Stimulated activated naive CD8-positive, alpha-beta T cell treated with anti-CD3 and anti-CD28 coated beads, Interleukin-15, Interleukin-2, amounts not matched to agents 100 ng/mL and 50 ng/mL, for 24 hours (primary cell): Measurements from ENCODE around the gene IL22.
"Not testable (repeated sequence)": the region's sequence is repeated elsewhere in the genome, so short reads cannot be mapped to it uniquely, and the experiment has no call there.

Experiments
- H3K27ac Mint-ChIP-seq: one replicate; pipeline ENCODE4 v1.8.0; 2021; ENCODE audit warnings: mild to moderate bottlenecking, mixed read lengths
- H3K27me3 Mint-ChIP-seq: one replicate; pipeline ENCODE4 v1.8.0; 2021; ENCODE audit warnings: mixed read lengths
- H3K36me3 Mint-ChIP-seq: one replicate; pipeline ENCODE4 v1.8.0; 2021; ENCODE audit warnings: low read depth, mixed read lengths
- H3K4me1 Mint-ChIP-seq: one replicate; pipeline ENCODE4 v1.8.0; 2021; ENCODE audit warnings: low read depth, mixed read lengths
- H3K4me3 Mint-ChIP-seq: one replicate; pipeline ENCODE4 v1.8.0; 2021; ENCODE audit warnings: mild to moderate bottlenecking, mixed read lengths
- H3K9me3 Mint-ChIP-seq: one replicate; pipeline ENCODE4 v1.8.0; 2021; ENCODE audit warnings: mixed read lengths

The IL22 gene

DNA sequence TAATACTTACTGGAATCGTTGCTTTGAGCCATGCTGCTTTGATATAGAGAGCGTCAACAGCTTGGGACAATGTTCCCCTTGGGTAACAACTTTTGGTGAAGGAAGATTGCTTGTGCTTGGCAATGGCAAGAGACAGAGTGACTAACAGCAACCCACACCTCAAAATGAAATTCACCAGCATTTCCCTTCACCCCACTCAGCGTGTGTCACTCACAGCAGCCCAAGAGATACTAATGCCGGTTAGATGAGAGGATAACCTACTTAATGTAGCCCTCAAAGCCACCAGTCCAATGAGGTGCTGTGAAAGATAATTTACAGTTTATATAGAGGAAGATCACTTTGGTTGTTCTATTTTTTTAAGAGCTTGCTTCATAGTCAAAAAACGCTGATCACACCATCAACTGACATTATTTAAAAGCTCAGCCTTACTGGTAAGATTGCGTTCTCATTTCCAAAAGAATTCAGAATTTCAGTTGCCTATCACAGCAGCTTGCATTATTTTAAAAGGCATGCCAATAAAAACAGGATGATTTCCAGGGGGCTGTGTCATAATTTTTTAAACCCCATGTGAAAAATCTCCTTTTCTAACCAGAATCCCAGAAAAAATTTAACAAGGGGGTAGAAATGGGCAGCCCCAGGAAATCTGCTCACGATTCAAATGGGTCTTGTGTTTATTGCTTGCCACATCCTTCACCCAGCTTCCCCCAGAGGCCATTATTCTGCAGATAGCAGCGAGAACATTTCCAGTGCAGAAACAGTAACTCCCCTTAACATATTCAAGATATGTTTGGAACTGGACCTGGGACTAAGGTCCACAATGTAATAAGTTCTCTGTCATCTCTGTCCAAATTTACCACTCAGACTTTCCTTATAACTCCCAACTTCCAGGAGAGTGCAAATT lies 27.6 kb downstream of the IL22 start, which contains the start of gene IL26:
IL26 (minus strand) TSS at position 235 of the 901 bp plus-strand sequence; CDS start at position 181, 54 bp downstream.
- Mint-ChIP-seq H3K27ac (no peak within 1 kb of the TSS), H3K4me3 (no peak within 1 kb of the TSS), H3K27me3 (peaks cover 4% of the 10 kb centered on the region), H3K9me3 (no peaks in the 10 kb centered on the region), H3K36me3 (no peaks in the 10 kb centered on the region), H3K4me1 (peaks cover 12% of the 10 kb centered on the region)

DNA sequence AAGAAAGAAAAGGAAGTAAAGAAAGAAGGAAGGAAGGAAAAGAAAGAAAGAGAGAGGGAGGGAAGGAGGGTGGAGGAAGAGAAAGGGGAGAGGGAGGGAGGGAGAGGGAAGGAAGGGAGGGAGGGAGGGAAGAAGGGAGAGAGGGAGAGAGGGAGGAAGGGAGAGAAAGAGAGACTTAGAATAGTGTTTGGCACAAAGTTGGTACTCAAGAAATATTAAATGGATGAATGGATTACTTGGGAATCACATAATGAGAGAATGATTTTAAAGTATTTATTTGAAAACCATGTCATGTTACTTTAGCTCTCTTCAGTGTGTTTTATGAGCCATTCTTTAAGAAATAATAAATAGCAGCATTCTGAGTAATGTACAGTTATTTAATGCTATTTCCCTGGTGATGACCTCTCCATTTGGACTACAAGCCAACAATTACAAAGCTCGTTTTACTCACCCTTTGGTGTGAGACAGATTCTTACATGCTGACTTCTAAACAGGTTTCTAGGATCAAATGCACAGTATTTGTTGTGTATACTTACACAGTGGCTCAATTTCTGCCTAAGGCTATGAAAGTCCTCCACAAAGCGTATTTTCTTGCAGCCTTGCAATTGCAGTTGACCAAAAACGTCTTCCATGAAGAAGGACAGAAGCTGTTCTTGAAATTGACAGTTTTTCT lies 28.7 kb downstream of the IL22 start:
- H3K27ac Mint-ChIP-seq, result no peak overlapping the region

DNA sequence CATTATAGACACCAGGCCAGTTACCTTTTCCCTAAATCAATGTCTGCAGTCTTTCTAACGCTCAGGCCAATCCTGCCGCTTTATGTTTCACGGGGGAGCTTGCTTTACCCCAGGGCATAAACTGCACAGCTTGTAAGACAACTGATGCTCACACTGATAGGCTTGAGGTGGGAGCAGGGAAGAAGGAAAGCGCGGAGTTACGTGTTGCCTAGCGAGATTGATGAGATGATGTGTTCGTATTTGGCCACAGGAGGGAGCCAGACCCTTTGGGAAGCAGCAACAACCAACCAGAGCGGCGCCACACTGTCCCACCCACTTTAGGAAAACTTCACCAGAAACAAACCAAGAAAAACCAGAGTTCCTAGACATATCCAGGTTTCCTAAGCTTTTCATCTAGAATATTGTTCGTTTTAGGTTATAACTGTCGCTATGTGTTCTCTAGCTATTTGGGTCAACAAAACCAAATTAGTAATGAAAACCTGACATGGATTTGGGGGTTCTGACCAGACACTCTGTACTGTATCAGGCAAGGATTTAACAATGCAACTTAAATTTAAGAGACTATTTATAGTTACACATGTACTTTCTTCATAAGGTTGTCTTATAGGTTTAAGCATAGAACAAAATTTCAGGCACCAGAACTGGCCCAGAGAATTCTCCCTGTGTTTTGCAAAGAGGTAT lies 30.2 kb downstream of the IL22 start:
- Mint-ChIP-seq H3K4me1 (peaks cover 12% of the 10 kb centered on the region), H3K4me3 (no peak overlapping the region), H3K27ac (peak overlapping the region; percentile 8)

More for the DNA sequence above, 28.7 kb downstream of the IL22 start:
- Mint-ChIP-seq H3K4me3 (no peak overlapping the region), H3K27me3 (peaks cover 4% of the 10 kb centered on the region), H3K36me3 (no peaks in the 10 kb centered on the region), H3K9me3 (no peaks in the 10 kb centered on the region), H3K4me1 (peaks cover 12% of the 10 kb centered on the region)

DNA sequence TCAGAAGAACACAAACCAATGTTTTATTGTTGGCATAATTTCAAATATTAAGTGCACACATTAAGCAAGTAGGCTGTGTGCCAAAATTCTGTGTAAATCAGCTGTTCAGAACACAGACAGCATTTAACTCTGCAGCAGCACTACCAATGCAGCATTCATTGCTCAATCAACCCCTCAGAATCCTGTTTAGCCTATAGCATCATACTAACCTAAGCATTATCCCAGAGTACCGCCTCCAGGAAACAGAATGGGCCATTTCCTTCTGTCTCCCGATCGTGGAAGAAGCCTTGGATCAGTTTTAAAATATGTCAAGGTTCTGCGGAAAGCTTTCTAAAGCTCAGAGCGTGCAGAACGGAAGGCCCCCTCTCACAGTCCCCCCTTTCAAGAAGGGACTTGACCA lies 31.1 kb downstream of the IL22 start:
- H3K9me3 Mint-ChIP-seq, result no peaks in the 10 kb centered on the region
- peaks cover 12% of the 10 kb centered on the region for H3K4me1 Mint-ChIP-seq
- H3K36me3 Mint-ChIP-seq, result no peaks in the 10 kb centered on the region
- no peak overlapping the region for H3K4me3 Mint-ChIP-seq
- no peak overlapping the region for H3K27ac Mint-ChIP-seq
- H3K27me3 Mint-ChIP-seq, result peaks cover 4% of the 10 kb centered on the region

More for the DNA sequence above, 30.2 kb downstream of the IL22 start:
- Mint-ChIP-seq H3K27me3 (peaks cover 4% of the 10 kb centered on the region), H3K36me3 (no peaks in the 10 kb centered on the region), H3K9me3 (no peaks in the 10 kb centered on the region)

DNA sequence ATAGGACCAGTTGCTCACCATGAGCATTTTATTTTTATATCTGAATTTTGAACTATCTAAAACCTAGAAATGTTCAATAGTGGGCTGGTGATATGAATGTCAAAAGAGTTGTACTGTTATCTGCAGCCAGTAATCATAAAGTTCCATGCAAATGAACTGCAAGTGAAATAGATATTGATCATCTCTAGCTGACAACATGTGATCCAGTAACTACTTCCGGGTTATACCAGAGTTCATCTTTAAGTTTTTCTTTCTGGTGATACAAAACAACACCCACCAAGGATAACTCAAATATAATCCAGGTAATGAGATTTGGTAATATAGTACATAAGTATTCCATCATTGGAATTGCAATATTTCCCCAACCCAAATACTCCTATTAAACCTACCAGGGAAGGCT lies 31.9 kb downstream of the IL22 start:
- H3K4me3 Mint-ChIP-seq, result no peak overlapping the region
- H3K36me3 Mint-ChIP-seq, result no peaks in the 10 kb centered on the region
- no peak overlapping the region for H3K27ac Mint-ChIP-seq
- peaks cover 4% of the 10 kb centered on the region for H3K27me3 Mint-ChIP-seq
- no peaks in the 10 kb centered on the region for H3K9me3 Mint-ChIP-seq
- peaks cover 12% of the 10 kb centered on the region for H3K4me1 Mint-ChIP-seq

- peaks cover 17% of the 10 kb centered on the region for H3K4me1 Mint-ChIP-seq
- no peaks in the 10 kb centered on the region for H3K36me3 Mint-ChIP-seq
- H3K9me3 Mint-ChIP-seq, result no peaks in the 10 kb centered on the region
- H3K27ac Mint-ChIP-seq, result no peak overlapping the region
- H3K27me3 Mint-ChIP-seq, result peaks cover 22% of the 10 kb centered on the region
- no peak overlapping the region for H3K4me3 Mint-ChIP-seq
These were observed 42.5 kb downstream of the IL22 start for GRCh38 chr12:68210875-68211274.

DNA sequence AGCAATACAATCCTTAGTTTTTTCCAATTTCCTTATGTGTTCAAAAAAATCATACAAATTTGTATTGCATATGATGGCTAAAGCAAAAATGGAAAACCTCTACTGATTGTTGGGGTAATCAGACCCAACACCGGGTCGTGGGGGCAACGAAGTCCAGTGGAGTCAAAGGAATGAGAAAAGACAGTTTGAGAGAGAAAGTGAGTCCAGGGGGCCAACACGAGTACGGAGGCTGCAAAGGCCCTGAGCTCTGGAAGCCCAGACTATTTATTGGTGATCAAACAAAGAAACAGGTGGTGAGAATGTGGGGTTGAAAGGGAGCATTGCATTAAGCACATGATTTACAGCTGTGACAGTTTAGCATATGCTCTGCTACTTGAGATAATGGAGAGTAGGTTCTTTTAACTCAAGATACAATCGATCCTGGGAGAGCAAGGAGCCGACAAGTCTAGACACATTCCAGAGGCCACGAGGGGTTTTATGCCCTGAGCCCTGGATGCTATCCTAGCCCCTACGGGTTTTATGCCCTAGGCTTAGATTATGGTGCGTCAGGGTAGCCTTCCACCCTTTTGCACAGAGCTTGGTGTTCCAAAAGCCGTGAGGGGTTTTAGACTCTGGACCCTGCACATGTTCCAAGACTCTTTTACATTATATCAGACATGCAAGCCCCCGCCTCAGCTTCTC lies 44.2 kb downstream of the IL22 start:
- H3K27ac Mint-ChIP-seq, H3K36me3 Mint-ChIP-seq, H3K9me3 Mint-ChIP-seq, H3K4me3 Mint-ChIP-seq: not testable (repeated sequence)
- Mint-ChIP-seq H3K27me3 (peaks cover 19% of the 10 kb centered on the region), H3K4me1 (peaks cover 17% of the 10 kb centered on the region)

GRCh38 chr12:68207276-68207675 lies 46.1 kb downstream of the IL22 start:
- Mint-ChIP-seq H3K27ac (no peak overlapping the region), H3K36me3 (no peaks in the 10 kb centered on the region), H3K27me3 (peaks cover 23% of the 10 kb centered on the region), H3K9me3 (no peaks in the 10 kb centered on the region), H3K4me3 (no peak overlapping the region), H3K4me1 (peaks cover 28% of the 10 kb centered on the region)

- Mint-ChIP-seq H3K27me3 (peaks cover 16% of the 10 kb centered on the region), H3K4me1 (peaks cover 26% of the 10 kb centered on the region), H3K36me3 (no peaks in the 10 kb centered on the region), H3K4me3 (no peak overlapping the region), H3K27ac (no peak overlapping the region), H3K9me3 (no peaks in the 10 kb centered on the region)
These were observed 47.0 kb downstream of the IL22 start for GRCh38 chr12:68206446-68206845.

GRCh38 chr12:68203460-68203875 lies 49.9 kb downstream of the IL22 start:
- H3K4me3 Mint-ChIP-seq, result no peak overlapping the region
- H3K36me3 Mint-ChIP-seq, result no peaks in the 10 kb centered on the region
- peaks cover 51% of the 10 kb centered on the region for H3K4me1 Mint-ChIP-seq
- H3K27me3 Mint-ChIP-seq, result peaks cover 13% of the 10 kb centered on the region
- H3K9me3 Mint-ChIP-seq, result no peaks in the 10 kb centered on the region
- no peak overlapping the region for H3K27ac Mint-ChIP-seq

GRCh38 chr12:68200854-68201253 lies 52.5 kb downstream of the IL22 start:
- no peak overlapping the region for H3K4me3 Mint-ChIP-seq
- peaks cover 5% of the 10 kb centered on the region for H3K27me3 Mint-ChIP-seq
- H3K4me1 Mint-ChIP-seq, result peaks cover 59% of the 10 kb centered on the region
- H3K36me3 Mint-ChIP-seq, result no peaks in the 10 kb centered on the region
- no peaks in the 10 kb centered on the region for H3K9me3 Mint-ChIP-seq
- peak overlapping the region; percentile 29 for H3K27ac Mint-ChIP-seq

GRCh38 chr12:68199127-68199526 lies 54.3 kb downstream of the IL22 start:
- Mint-ChIP-seq H3K9me3 (no peaks in the 10 kb centered on the region), H3K4me1 (peaks cover 74% of the 10 kb centered on the region), H3K27ac (peak overlapping the region; percentile 96), H3K4me3 (peak overlapping the region; percentile 56), H3K27me3 (peaks cover 5% of the 10 kb centered on the region), H3K36me3 (no peaks in the 10 kb centered on the region)

- H3K36me3 Mint-ChIP-seq, result no peaks in the 10 kb centered on the region
- peak overlapping the region; percentile 96 for H3K27ac Mint-ChIP-seq
- peak overlapping the region; percentile 56 for H3K4me3 Mint-ChIP-seq
- no peaks in the 10 kb centered on the region for H3K9me3 Mint-ChIP-seq
- H3K27me3 Mint-ChIP-seq, result peaks cover 5% of the 10 kb centered on the region
- peaks cover 72% of the 10 kb centered on the region for H3K4me1 Mint-ChIP-seq
These were observed 54.8 kb downstream of the IL22 start for GRCh38 chr12:68198507-68199086.
